ENCODE data around the gene PLA2G6. TPM values are rescaled to one million over a fixed set of nuclear protein-coding genes. Genes with fewer than 3 reads are reported as not detected.
"Not testable (repeated sequence)": the region's sequence is repeated elsewhere in the genome, so short reads cannot be mapped to it uniquely, and the experiment has no call there.

The PLA2G6 gene
- total RNA-seq, 2 donors from 2014 or later: 41.5 to 68.0 TPM

DNA sequence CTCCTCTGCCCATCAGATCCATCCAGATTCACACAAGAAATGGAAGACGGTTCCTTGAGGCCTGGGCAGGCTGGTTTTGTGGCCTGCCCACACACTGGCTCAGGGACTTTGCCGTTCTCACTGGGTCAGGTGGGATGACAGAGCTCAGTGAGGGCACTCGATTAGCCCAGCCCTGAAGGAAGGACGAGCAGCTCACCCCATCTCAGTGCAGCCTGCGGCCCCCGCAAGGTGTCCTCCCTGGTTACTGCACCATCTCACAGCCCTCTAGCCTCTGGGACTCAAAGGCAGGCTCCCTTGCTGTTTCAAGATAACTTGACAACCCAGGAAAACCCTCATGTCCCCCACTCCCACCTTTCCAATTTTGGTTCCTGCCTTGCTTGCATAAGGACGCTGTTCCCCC, 101.8 kb downstream of the PLA2G6 start:
- H3K9me3 ChIP-seq: no peaks in the 10 kb centered on the region
- WGBS, 2 donors: 76 to 92% methylated on average over 5 to 7 of the region's 7 CpGs
- DNase-seq (no peak), ATAC-seq (no peak)
- peaks cover 0 to 14% of the 10 kb centered on the region in 2 donors for H3K27me3 ChIP-seq
- H3K4me1 ChIP-seq: peaks cover 23% of the 10 kb centered on the region
- no peak overlapping the region for H3K4me3 ChIP-seq
- no peaks in the 10 kb centered on the region for H3K36me3 ChIP-seq (replicated peaks in 1 of 2; ENCODE audit: insufficient read depth in 1 of 2, low read depth in 2 of 2)
- intact Hi-C loops (cut with DNase I): no loop called here
- H3K27ac ChIP-seq: no peak overlapping the region
- no peak for TF ChIP-seq POLR2A (IDR thresholded peaks at IDR 0.05)
- TF ChIP-seq, protein P1, sequence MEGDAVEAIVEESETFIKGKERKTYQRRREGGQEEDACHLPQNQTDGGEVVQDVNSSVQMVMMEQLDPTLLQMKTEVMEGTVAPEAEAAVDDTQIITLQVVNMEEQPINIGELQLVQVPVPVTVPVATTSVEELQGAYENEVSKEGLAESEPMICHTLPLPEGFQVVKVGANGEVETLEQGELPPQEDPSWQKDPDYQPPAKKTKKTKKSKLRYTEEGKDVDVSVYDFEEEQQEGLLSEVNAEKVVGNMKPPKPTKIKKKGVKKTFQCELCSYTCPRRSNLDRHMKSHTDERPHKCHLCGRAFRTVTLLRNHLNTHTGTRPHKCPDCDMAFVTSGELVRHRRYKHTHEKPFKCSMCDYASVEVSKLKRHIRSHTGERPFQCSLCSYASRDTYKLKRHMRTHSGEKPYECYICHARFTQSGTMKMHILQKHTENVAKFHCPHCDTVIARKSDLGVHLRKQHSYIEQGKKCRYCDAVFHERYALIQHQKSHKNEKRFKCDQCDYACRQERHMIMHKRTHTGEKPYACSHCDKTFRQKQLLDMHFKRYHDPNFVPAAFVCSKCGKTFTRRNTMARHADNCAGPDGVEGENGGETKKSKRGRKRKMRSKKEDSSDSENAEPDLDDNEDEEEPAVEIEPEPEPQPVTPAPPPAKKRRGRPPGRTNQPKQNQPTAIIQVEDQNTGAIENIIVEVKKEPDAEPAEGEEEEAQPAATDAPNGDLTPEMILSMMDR (IDR thresholded peaks at IDR 0.05): no peak

DNA sequence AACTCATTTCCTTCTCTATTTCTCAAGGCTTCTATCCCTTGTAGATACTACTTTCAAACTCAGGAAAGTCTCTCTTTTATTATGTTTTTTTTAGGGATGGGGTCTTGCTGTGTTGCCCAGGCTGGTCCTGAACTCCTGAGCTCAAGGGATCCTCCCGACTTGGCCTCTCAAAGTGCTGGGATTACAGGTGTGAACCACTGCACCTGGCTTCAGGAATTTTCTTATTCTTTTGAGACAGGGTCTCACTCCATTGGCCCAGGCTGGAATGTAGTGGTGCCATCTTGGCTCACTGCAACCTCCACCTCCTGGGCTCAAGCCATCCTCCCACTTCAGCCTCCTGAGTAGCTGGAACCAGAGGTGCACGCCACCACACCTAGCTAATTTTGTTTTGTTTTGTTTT, 102.4 kb downstream of the PLA2G6 start:
- H3K4me3 ChIP-seq; H3K36me3 ChIP-seq (replicated peaks in 1 of 2; ENCODE audit: insufficient read depth in 1 of 2, low read depth in 2 of 2); H3K27ac ChIP-seq; H3K9me3 ChIP-seq; ATAC-seq; intact Hi-C loops (cut with DNase I); DNase-seq: not testable (repeated sequence)
- 92 to 100% methylated on average over 2 of the region's 2 CpGs for WGBS, 2 donors
- H3K27me3 ChIP-seq: peaks cover 0 to 14% of the 10 kb centered on the region in 2 donors
- peaks cover 23% of the 10 kb centered on the region for H3K4me1 ChIP-seq

DNA sequence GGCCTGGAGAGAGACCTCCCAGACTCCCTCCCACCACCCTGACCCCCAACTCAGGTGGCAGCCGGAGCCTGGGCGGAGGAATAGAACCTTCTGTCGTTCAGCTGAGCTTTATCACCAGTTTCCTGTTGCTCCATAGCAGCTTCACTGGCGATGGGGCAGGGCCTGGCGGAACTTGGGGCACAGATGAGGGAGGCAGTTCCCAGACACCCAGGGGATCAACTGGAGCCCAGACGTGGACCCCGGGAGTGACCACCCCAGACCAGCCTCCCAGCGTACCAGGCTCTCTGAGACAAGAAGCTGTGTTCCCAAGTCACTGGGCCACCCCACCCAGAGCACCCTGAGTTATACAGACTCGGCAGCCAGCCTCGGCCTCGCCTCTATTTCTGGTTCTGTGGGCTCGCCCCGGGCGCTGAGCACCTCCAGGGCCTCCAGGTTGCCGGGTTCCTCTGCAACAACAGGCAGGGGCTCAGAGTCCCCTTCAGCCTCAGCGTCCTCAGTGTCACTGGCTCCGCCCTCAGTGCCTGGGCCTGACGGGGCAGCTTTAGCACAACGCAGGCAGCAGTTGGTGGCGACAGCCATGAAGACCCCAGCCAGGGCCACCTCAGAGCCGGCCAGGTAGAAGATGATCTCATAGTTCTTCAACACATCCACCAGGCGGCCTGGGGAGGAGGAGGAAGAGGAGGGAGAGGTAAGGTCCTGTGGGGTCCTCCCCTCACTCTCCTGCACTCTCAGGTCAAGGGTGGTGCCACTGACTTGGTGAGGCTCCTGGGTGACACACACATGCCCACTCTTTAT, 103.4 kb downstream of the PLA2G6 start:
- Histone ChIP-seq H3K27me3 (peaks cover 0 to 14% of the 10 kb centered on the region in 2 donors), H3K36me3 (replicated peaks in 1 of 2; ENCODE audit: insufficient read depth in 1 of 2, low read depth in 2 of 2) (peaks cover 0 to 3% of the 10 kb centered on the region in 2 donors), H3K27ac (no peak overlapping the region), H3K4me3 (no peak overlapping the region), H3K4me1 (peaks cover 23% of the 10 kb centered on the region), H3K9me3 (no peaks in the 10 kb centered on the region)
- DNase-seq: no peak
- 81 to 100% methylated on average over 1 to 22 of the region's 22 CpGs for WGBS, 2 donors
- no peak for ATAC-seq
- intact Hi-C loops (cut with DNase I): no loop called here
- TF ChIP-seq POLR2A (IDR thresholded peaks at IDR 0.05): no peak
- TF ChIP-seq, protein P1 (IDR thresholded peaks at IDR 0.05): no peak

DNA sequence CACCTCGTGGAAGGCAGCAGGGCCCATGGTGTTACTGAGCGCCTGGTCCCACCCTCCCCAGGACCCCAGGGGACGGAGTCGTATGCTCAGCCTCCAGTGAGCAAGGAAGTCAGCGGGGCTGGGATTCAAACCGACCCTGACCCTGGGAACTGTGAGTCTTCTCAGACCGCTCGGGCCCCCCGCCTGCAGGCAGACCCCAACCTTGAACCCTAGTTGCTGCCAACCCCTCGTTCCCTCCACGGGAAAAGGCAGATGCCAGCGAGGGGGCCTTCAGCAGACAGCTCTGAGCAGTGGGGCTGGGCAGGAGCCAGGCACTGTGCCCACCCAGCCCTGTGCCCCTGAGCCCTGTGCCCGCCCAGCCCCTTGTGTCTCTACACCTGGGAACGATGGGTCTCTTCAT, 104.0 kb downstream of the PLA2G6 start:
- intact Hi-C loops (cut with DNase I): no loop called here
- no peaks in the 10 kb centered on the region for H3K9me3 ChIP-seq
- TF ChIP-seq, protein P1 (IDR thresholded peaks at IDR 0.05): no peak
- no peak for TF ChIP-seq POLR2A (IDR thresholded peaks at IDR 0.05)
- H3K36me3 ChIP-seq (replicated peaks in 1 of 2; ENCODE audit: insufficient read depth in 1 of 2, low read depth in 2 of 2): peaks cover 0 to 10% of the 10 kb centered on the region in 2 donors
- 61 to 100% methylated on average over 2 to 12 of the region's 14 CpGs for WGBS, 2 donors
- DNase-seq (no peak), ATAC-seq (no peak)
- peaks cover 0 to 13% of the 10 kb centered on the region in 2 donors for H3K27me3 ChIP-seq
- no peak overlapping the region for H3K27ac ChIP-seq
- no peak overlapping the region for H3K4me3 ChIP-seq
- peaks cover 22% of the 10 kb centered on the region for H3K4me1 ChIP-seq

DNA sequence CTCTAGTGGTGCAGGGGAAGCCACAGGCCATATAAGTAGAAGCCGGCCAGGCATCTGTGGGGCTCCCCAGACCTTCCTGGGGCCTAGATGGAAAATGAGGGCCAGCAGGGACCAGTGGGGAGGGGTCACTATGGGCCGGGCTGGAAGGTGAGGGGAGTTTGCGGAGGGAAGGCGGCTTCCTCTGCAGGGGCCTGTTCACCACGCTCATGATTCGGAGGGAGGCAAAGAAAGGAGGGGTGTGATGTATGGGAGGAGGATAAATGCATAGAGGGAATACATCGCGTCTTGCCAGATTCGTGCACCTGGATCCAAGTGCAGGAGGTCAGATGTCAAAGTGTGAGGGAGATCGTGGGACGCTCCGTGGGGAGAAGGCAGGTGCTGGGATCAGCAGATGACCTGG, 104.5 kb downstream of the PLA2G6 start:
- WGBS, 2 donors: 73 to 81% methylated on average over 10 to 12 of the region's 12 CpGs
- no peaks in the 10 kb centered on the region for H3K9me3 ChIP-seq
- peaks cover 17% of the 10 kb centered on the region for H3K4me1 ChIP-seq
- TF ChIP-seq POLR2A (IDR thresholded peaks at IDR 0.05): no peak
- TF ChIP-seq, protein P1 (IDR thresholded peaks at IDR 0.05): no peak
- DNase-seq: no peak
- peaks cover 0 to 8% of the 10 kb centered on the region in 2 donors for H3K27me3 ChIP-seq
- peaks cover 0 to 12% of the 10 kb centered on the region in 2 donors for H3K36me3 ChIP-seq (replicated peaks in 1 of 2; ENCODE audit: insufficient read depth in 1 of 2, low read depth in 2 of 2)
- H3K4me3 ChIP-seq: no peak overlapping the region
- H3K27ac ChIP-seq: no peak overlapping the region
- intact Hi-C loops (cut with DNase I): no loop called here
- ATAC-seq: no peak
